ENCODE results near the gene PCTP.

DNA sequence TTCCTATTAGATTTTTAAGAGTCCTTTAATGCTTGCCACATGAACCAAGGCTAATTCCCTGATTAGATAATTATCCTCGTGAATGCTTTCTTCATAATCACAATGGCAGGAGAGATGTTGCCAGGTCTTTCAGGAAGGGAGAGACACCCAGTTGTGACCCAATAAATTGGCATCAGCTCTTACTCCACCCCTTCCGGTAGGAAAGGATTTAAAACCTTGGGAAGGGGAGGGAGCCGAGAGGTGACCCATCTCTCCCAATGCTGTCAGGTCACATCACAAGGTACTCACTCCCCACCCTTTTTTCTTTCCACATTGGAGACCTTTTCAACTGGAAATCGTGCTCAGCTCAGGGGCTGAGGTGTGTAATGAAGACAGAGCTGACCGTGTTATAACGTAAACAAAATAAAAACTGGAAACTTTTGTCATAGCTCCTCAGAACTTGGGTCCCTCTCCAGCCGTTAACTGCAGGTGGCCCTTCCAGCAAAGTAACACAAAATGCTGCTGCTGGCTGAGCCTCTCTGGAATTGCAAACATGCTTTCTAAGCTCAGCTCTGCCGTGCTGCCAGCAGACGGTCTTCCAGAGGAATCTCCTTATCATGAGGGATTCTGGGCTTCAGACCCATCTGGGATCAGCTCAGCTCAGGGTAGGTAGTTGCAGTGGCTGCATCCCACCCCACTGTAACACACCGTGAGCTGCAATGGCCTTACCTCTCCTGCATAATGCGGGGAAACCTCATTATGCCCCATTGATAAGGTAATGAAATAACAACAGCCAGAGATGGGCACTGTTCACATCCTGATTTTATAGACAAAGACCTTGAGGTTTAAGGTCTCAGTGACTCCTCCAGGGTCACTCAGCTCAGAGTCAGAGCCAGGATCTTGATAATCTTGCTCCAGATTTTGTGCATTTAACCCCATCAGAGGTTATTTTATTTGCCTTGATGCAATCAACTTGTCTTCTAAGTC lies 43.8 kb upstream of the PCTP start:
- TF ChIP-seq POLR2AphosphoS5 (IDR thresholded peaks at IDR 0.05; ENCODE audit: insufficient read depth in 1 of 2, low read depth in 1 of 2) (no peak), POLR2A (IDR thresholded peaks at IDR 0.05) (no peak)
- TF ChIP-seq, protein P1, sequence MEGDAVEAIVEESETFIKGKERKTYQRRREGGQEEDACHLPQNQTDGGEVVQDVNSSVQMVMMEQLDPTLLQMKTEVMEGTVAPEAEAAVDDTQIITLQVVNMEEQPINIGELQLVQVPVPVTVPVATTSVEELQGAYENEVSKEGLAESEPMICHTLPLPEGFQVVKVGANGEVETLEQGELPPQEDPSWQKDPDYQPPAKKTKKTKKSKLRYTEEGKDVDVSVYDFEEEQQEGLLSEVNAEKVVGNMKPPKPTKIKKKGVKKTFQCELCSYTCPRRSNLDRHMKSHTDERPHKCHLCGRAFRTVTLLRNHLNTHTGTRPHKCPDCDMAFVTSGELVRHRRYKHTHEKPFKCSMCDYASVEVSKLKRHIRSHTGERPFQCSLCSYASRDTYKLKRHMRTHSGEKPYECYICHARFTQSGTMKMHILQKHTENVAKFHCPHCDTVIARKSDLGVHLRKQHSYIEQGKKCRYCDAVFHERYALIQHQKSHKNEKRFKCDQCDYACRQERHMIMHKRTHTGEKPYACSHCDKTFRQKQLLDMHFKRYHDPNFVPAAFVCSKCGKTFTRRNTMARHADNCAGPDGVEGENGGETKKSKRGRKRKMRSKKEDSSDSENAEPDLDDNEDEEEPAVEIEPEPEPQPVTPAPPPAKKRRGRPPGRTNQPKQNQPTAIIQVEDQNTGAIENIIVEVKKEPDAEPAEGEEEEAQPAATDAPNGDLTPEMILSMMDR (IDR thresholded peaks at IDR 0.05) = no peak

Data from vagina (tissue), 2 donors.